GM18499 (cell line): ENCODE results near the gene PMIS2.
A peak's percentile ranks its signal among the peaks of the same experiment; 100 is the strongest.

ENCODE experiments used
- ATAC-seq: cut with Tn5 transposase; IDR thresholded peaks from one replicate; pipeline ENCODE4 v1.9.1; 2021; ENCODE audit warnings: moderate number of reproducible peaks; ENCODE audit not compliant: insufficient read depth, unreplicated experiment

Gene PMIS2

GRCh38 chr19:35623327-35624010, 37.5 kb downstream of the PMIS2 start:
- no peak for ATAC-seq

GRCh38 chr19:35628264-35628564, 42.2 kb downstream of the PMIS2 start:
- peak; percentile 7 for ATAC-seq

GRCh38 chr19:35628565-35629331, 42.8 kb downstream of the PMIS2 start, which contains the start of gene RBM42:
TSS of gene RBM42 (plus strand) at chr19:35629036. CDS start at chr19:35629154, 118 bp downstream.
- peak; percentile 89 for ATAC-seq

- ATAC-seq: no peak
These were observed 43.3 kb downstream of the PMIS2 start for GRCh38 chr19:35629332-35629633.

- no peak for ATAC-seq
These were observed 47.9 kb downstream of the PMIS2 start for GRCh38 chr19:35633727-35634440.

- ATAC-seq: no peak
These were observed 50.7 kb downstream of the PMIS2 start for GRCh38 chr19:35636651-35637050.
